SK-N-MC (cell line): Measurements from ENCODE around the gene DGUOK.

Experiments used
- EZH2 ChIP-seq: fragments of 200-600 bp; sonication (generic); IDR thresholded peaks from one replicate; pipeline ENCODE4 v1.6.1; 2017; ENCODE audit warnings: antibody characterized with exemption
- FOXP2 ChIP-seq: optimal IDR thresholded peaks from 2 replicates; pipeline ENCODE3; 2011; ENCODE audit warnings: mild to moderate bottlenecking, moderate library complexity; ENCODE audit not compliant: insufficient read depth; ENCODE audit errors: extremely low read length, control extremely low read depth

GRCh38 chr2:73921581-73921980, 5.1 kb upstream of the DGUOK start:
- TF ChIP-seq FOXP2 (no peak), EZH2 (no peak)
